Measurements from ENCODE around the gene GDA. TPM values are rescaled to one million over a fixed set of nuclear protein-coding genes. Genes with fewer than 3 reads are reported as not detected.

The GDA gene
- total RNA-seq, 1 experiment from 2014 or later, result not detected

- no peaks in the 10 kb centered on the region for H3K36me3 Mint-ChIP-seq (ENCODE audit: insufficient read depth, unreplicated experiment)
- BruUV-seq (replicated peaks), result no TSS peak
- POLR2A ChIA-PET, result no interaction called here
Observed at GRCh38 chr9:72173080-72173479, 23.8 kb downstream of the GDA start.

GRCh38 chr9:72185561-72185960 lies 36.3 kb downstream of the GDA start:
- H3K4me3 Mint-ChIP-seq (ENCODE audit: unreplicated experiment), result no peak overlapping the region
- H3K9me3 Mint-ChIP-seq (ENCODE audit: unreplicated experiment), result no peaks in the 10 kb centered on the region
- no peaks in the 10 kb centered on the region for H3K27me3 Mint-ChIP-seq (ENCODE audit: insufficient read depth, unreplicated experiment)
- no peaks in the 10 kb centered on the region for H3K4me1 Mint-ChIP-seq (ENCODE audit: insufficient read depth, unreplicated experiment)
- no peak overlapping the region for H3K27ac Mint-ChIP-seq (ENCODE audit: low read depth, unreplicated experiment)
- TF ChIP-seq CTCF (IDR thresholded peaks at IDR 0.05; ENCODE audit: unreplicated experiment), result no peak
- POLR2A ChIA-PET, result interaction anchor here (0.6 to 0.7 kb wide), 2 partner anchors 181 to 469 kb away, joined by 3 read pairs; no protein-coding TSS in a partner anchor
- DNase-seq (ENCODE audit: unreplicated experiment), result peak; percentile 34
- intact Hi-C loops (cut with micrococcal nuclease), result no loop called here
- CTCF ChIA-PET, result interaction anchor here (0.7 to 1.4 kb wide), 3 partner anchors 20 to 924 kb away, joined by 3 to 6 read pairs (median 3); no protein-coding TSS in a partner anchor
- H3K36me3 Mint-ChIP-seq (ENCODE audit: insufficient read depth, unreplicated experiment), result no peaks in the 10 kb centered on the region
- no TSS peak for BruUV-seq (replicated peaks)

More at GRCh38 chr9:72173080-72173479, 23.8 kb downstream of the GDA start:
- no peak overlapping the region for H3K4me3 Mint-ChIP-seq (ENCODE audit: unreplicated experiment)
- no peak overlapping the region for H3K27ac Mint-ChIP-seq (ENCODE audit: low read depth, unreplicated experiment)
- no peak for TF ChIP-seq CTCF (IDR thresholded peaks at IDR 0.05; ENCODE audit: unreplicated experiment)
- H3K4me1 Mint-ChIP-seq (ENCODE audit: insufficient read depth, unreplicated experiment), result no peaks in the 10 kb centered on the region
- no peaks in the 10 kb centered on the region for H3K9me3 Mint-ChIP-seq (ENCODE audit: unreplicated experiment)
- CTCF ChIA-PET, result interaction anchor here (0.6 to 0.7 kb wide), 2 partner anchors 12 to 1393 kb away, joined by 3 read pairs; no protein-coding TSS in a partner anchor
- peak; percentile 29 for DNase-seq (ENCODE audit: unreplicated experiment)
- H3K27me3 Mint-ChIP-seq (ENCODE audit: insufficient read depth, unreplicated experiment), result no peaks in the 10 kb centered on the region
- intact Hi-C loops (cut with micrococcal nuclease), result no loop called here

GRCh38 chr9:72187121-72187695 lies 38.0 kb downstream of the GDA start:
- DNase-seq (ENCODE audit: unreplicated experiment), result no peak
- Mint-ChIP-seq H3K27ac (ENCODE audit: low read depth, unreplicated experiment) (no peak overlapping the region), H3K27me3 (ENCODE audit: insufficient read depth, unreplicated experiment) (no peaks in the 10 kb centered on the region), H3K9me3 (ENCODE audit: unreplicated experiment) (no peaks in the 10 kb centered on the region), H3K4me1 (ENCODE audit: insufficient read depth, unreplicated experiment) (no peaks in the 10 kb centered on the region), H3K4me3 (ENCODE audit: unreplicated experiment) (no peak overlapping the region), H3K36me3 (ENCODE audit: insufficient read depth, unreplicated experiment) (no peaks in the 10 kb centered on the region)
- no peak for TF ChIP-seq CTCF (IDR thresholded peaks at IDR 0.05; ENCODE audit: unreplicated experiment)
- intact Hi-C loops (cut with micrococcal nuclease), result no loop called here
- CTCF ChIA-PET, result interaction anchor here (0.7 kb wide), 1 partner anchor 534 kb away, joined by 3 read pairs; no protein-coding TSS in a partner anchor
- BruUV-seq (replicated peaks), result no TSS peak
- POLR2A ChIA-PET, result no interaction called here

GRCh38 chr9:72188232-72188631 lies 39.0 kb downstream of the GDA start:
- intact Hi-C loops (cut with micrococcal nuclease), result no loop called here
- H3K9me3 Mint-ChIP-seq (ENCODE audit: unreplicated experiment), result no peaks in the 10 kb centered on the region
- no peak for DNase-seq (ENCODE audit: unreplicated experiment)
- H3K36me3 Mint-ChIP-seq (ENCODE audit: insufficient read depth, unreplicated experiment), result no peaks in the 10 kb centered on the region
- H3K27me3 Mint-ChIP-seq (ENCODE audit: insufficient read depth, unreplicated experiment), result no peaks in the 10 kb centered on the region
- H3K4me3 Mint-ChIP-seq (ENCODE audit: unreplicated experiment), result no peak overlapping the region
- BruUV-seq (replicated peaks), result no TSS peak
- H3K27ac Mint-ChIP-seq (ENCODE audit: low read depth, unreplicated experiment), result no peak overlapping the region
- TF ChIP-seq CTCF (IDR thresholded peaks at IDR 0.05; ENCODE audit: unreplicated experiment), result no peak
- ChIA-PET POLR2A (no interaction called here), CTCF (interaction anchor here (0.6 kb wide), 2 partner anchors 14 to 1614 kb away, joined by 4 to 5 read pairs; no protein-coding TSS in a partner anchor)
- H3K4me1 Mint-ChIP-seq (ENCODE audit: insufficient read depth, unreplicated experiment), result no peaks in the 10 kb centered on the region
